CD14-positive monocyte (primary cell): Measurements from ENCODE around the gene PERM1. TPM values are rescaled to one million over a fixed set of nuclear protein-coding genes. Genes with fewer than 3 reads are reported as not detected.

Experiments used
- DNase-seq, 3 donors: peaks; one replicate each; pipeline ENCODE4 v3.0.0-alpha.2; 2011 to 2022
- H2AFZ ChIP-seq: 2 replicates; pipeline ENCODE4 v1.6.0; 2012; ENCODE audit warnings: mild to moderate bottlenecking, low read depth, low read length, inconsistent platforms; ENCODE audit not compliant: insufficient read depth, poor library complexity, severe bottlenecking
- H3K27ac ChIP-seq, 2 donors: 1 replicate in 1 of 2; 2 replicates in 1 of 2; pipeline ENCODE4 v1.5.1; 2012 to 2013; ENCODE audit warnings: low read length in 2 of 2, control low read depth in 1 of 2, inconsistent platforms in 1 of 2, low read depth in 1 of 2, mild to moderate bottlenecking in 1 of 2
- H3K27me3 ChIP-seq, 2 donors: one replicate each; pipeline versions ENCODE4 v1.6.0 to v1.6.1; 2011 to 2013; ENCODE audit warnings: low read length in 2 of 2; ENCODE audit not compliant: control insufficient read depth in 2 of 2, insufficient read depth in 2 of 2
- H3K36me3 ChIP-seq, 2 donors: replicated peaks in 1 of 2; 1 replicate in 1 of 2; 2 replicates in 1 of 2; pipeline versions ENCODE4 v1.5.1 to v1.6.1; 2012 to 2013; ENCODE audit warnings: low read length in 2 of 2, control low read depth in 1 of 2, inconsistent platforms in 1 of 2, mild to moderate bottlenecking in 1 of 2; ENCODE audit not compliant: insufficient read depth in 2 of 2, control insufficient read depth in 1 of 2
- H3K4me1 ChIP-seq, 2 donors: 1 replicate in 1 of 2; 2 replicates in 1 of 2; pipeline versions ENCODE4 v1.5.1 to v1.6.1; 2012 to 2013; ENCODE audit warnings: low read length in 2 of 2, control low read depth in 1 of 2, inconsistent platforms in 1 of 2, mild to moderate bottlenecking in 1 of 2, moderate library complexity in 1 of 2; ENCODE audit not compliant: insufficient read depth in 2 of 2, control insufficient read depth in 1 of 2
- H3K4me2 ChIP-seq: replicated peaks from 2 replicates; pipeline ENCODE3; 2012; ENCODE audit warnings: low read length, moderate library complexity, mild to moderate bottlenecking; ENCODE audit not compliant: poor library complexity, severe bottlenecking; ENCODE audit errors: extremely low read depth
- H3K4me3 ChIP-seq, 3 experiments: fragments of 200-600 bp in 1 of 3; sonication (generic) in 1 of 3; replicated peaks in 1 of 3; 1 replicate in 2 of 3; 2 replicates in 1 of 3; pipeline ENCODE4 v1.5.1; 2011 to 2013; ENCODE audit warnings: low read length in 3 of 3, mild to moderate bottlenecking in 3 of 3, control low read depth in 2 of 3, low read depth in 2 of 3, inconsistent platforms in 1 of 3, moderate library complexity in 1 of 3
- H3K79me2 ChIP-seq: 2 replicates; pipeline ENCODE4 v1.6.0; 2012; ENCODE audit warnings: mild to moderate bottlenecking, control low read depth, inconsistent platforms, low read length, moderate library complexity; ENCODE audit not compliant: insufficient read depth
- H3K9ac ChIP-seq: 2 replicates; pipeline ENCODE4 v1.6.0; 2017; ENCODE audit warnings: low read length, mild to moderate bottlenecking; ENCODE audit not compliant: insufficient read depth, poor library complexity, severe bottlenecking
- H3K9me3 ChIP-seq, 2 donors: replicated peaks in 1 of 2; 1 replicate in 1 of 2; 2 replicates in 1 of 2; pipeline versions ENCODE4 v1.5.1 to v1.6.1; 2012 to 2013; ENCODE audit warnings: low read length in 2 of 2, control low read depth in 1 of 2; ENCODE audit not compliant: control insufficient read depth in 1 of 2, insufficient read depth in 1 of 2
- H4K20me1 ChIP-seq: 2 replicates; pipeline ENCODE4 v1.6.0; 2012; ENCODE audit warnings: mild to moderate bottlenecking, low read length, control low read depth, moderate library complexity; ENCODE audit not compliant: insufficient read depth
- H3K27ac Mint-ChIP-seq, 7 donors: one replicate each; pipeline ENCODE4 v1.8.0; 2020; ENCODE audit warnings: mild to moderate bottlenecking in 7 of 7, mixed read lengths in 7 of 7, moderate library complexity in 6 of 7, inconsistent platforms in 2 of 7
- H3K27me3 Mint-ChIP-seq, 3 donors: one replicate each; pipeline ENCODE4 v1.8.0; 2021 to 2022; ENCODE audit warnings: low read depth in 3 of 3, mild to moderate bottlenecking in 3 of 3, mixed read lengths in 3 of 3, moderate library complexity in 3 of 3, inconsistent platforms in 1 of 3
- H3K36me3 Mint-ChIP-seq, 2 donors: one replicate each; pipeline ENCODE4 v1.8.0; 2020; ENCODE audit warnings: mixed read lengths in 2 of 2, inconsistent platforms in 1 of 2, mild to moderate bottlenecking in 1 of 2
- H3K4me1 Mint-ChIP-seq: one replicate; pipeline ENCODE4 v1.8.0; 2020; ENCODE audit warnings: mild to moderate bottlenecking, mixed read lengths
- H3K4me3 Mint-ChIP-seq, 2 donors: one replicate each; pipeline ENCODE4 v1.8.0; 2020; ENCODE audit warnings: mild to moderate bottlenecking in 2 of 2, mixed read lengths in 2 of 2, moderate library complexity in 1 of 2
- H3K9me3 Mint-ChIP-seq, 7 donors: one replicate each; pipeline ENCODE4 v1.8.0; 2020 to 2022; ENCODE audit warnings: mixed read lengths in 7 of 7, mild to moderate bottlenecking in 6 of 7, moderate library complexity in 6 of 7, inconsistent platforms in 2 of 7
- WGBS: methylation state at CpG from one replicate; pipeline ENCODE4 v1.1.5; 2013; ENCODE audit warnings: missing lambda C conversion rate; ENCODE audit not compliant: insufficient coverage; 5-methylcytosine and 5-hydroxymethylcytosine counted together
- intact Hi-C, 2 donors: fragments of 100-400 bp; cut with micrococcal nuclease; formaldehyde crosslinking; loops; one replicate each; pipeline versions ENCODE4 v1.15.0 to v1.15.1; 2023
- polyA plus RNA-seq, 3 donors: library from polyadenylated mRNA; depleted of rRNA in 1 of 3; unstranded in 2 of 3; stranded (reverse) in 1 of 3; fragments of 300-500 nt in 2 of 3; fragments of >200 nt in 1 of 3; fragmentation: Illumina TruSeq in 2 of 3; gene quantifications; 1 replicate in 2 of 3; 2 replicates in 1 of 3; pipeline ENCODE4 v1.2.3, GENCODE V29; 2012 to 2021
- TF ChIP-seq, protein P1 (sequence below): fragments of 200-600 bp; IDR thresholded peaks from one replicate; pipeline ENCODE4 v1.8.0; 2022; ENCODE audit warnings: antibody characterized with exemption, mild to moderate bottlenecking

The PERM1 gene
- polyA plus RNA-seq, 3 donors = not detected

DNA sequence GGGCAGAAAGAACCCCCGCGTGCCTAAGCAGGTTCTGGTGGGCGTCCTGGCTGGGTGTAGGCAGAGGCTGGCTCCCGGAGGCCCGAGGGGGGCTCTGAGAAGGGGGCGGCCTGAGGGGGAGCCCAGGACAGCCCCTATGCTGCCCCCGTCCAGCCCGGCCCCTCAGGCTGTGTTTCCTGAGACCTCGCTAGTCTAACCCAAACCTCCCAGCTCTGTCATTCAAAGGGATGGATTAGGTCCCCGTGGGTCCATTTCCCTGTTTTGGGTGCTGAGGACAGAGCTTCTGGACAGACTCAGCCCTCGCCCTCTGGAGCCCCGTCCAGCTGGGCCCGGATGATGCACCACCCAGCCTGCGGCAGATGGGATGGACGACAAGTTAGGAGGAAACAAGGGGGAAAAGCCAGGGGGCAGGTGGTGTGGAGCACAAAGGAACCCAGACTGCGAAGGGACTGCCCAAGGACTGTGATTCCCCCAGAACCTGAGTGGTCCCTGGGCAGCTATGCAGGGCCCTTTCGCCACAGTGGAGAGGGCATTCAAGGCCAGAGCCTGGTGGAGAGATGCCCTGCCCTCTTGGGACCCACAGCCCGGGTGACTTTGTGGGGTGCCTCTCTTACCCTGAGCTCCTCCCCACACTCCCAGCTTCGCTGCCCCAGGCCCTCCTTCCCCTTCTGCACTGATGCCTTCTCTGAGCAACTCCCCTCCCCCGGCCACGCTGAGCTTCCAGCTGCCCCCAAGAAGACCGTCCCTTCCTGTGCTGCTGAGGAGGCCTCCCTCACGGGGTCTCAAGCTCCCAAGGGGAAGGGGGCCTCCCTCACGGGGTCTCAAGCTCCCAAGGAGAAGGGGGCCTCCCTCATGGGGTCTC lies 15.2 kb upstream of the PERM1 start:
- peak overlapping the region; percentile 56 to 75 for H3K4me3 Mint-ChIP-seq

More for the DNA sequence above, 15.2 kb upstream of the PERM1 start:
- Histone ChIP-seq H3K79me2 (no peaks in the 10 kb centered on the region), H3K27ac (no peak overlapping the region), H3K4me3 (peak overlapping the region in 1 of 3 experiments; percentile 52), H2AFZ (no peak overlapping the region), H4K20me1 (peaks cover 12% of the 10 kb centered on the region), H3K9ac (no peak overlapping the region), H3K4me2 (peak overlapping the region; percentile 36), H3K36me3 (no peaks in the 10 kb centered on the region), H3K4me1 (peaks cover 11 to 33% of the 10 kb centered on the region in 2 donors), H3K9me3 (peaks cover 16 to 27% of the 10 kb centered on the region in 2 donors), H3K27me3 (peaks cover 28 to 58% of the 10 kb centered on the region in 2 donors)
- peaks cover 14% of the 10 kb centered on the region for H3K4me1 Mint-ChIP-seq
- H3K9me3 Mint-ChIP-seq = peaks cover 6 to 40% (median 21%) of the 10 kb centered on the region in 7 donors
- intact Hi-C loops = no loop called here
- peak in 1 of 3 donors; percentile 8 for DNase-seq
- peaks cover 52 to 80% (median 63%) of the 10 kb centered on the region in 3 donors for H3K27me3 Mint-ChIP-seq
- TF ChIP-seq, protein P1, sequence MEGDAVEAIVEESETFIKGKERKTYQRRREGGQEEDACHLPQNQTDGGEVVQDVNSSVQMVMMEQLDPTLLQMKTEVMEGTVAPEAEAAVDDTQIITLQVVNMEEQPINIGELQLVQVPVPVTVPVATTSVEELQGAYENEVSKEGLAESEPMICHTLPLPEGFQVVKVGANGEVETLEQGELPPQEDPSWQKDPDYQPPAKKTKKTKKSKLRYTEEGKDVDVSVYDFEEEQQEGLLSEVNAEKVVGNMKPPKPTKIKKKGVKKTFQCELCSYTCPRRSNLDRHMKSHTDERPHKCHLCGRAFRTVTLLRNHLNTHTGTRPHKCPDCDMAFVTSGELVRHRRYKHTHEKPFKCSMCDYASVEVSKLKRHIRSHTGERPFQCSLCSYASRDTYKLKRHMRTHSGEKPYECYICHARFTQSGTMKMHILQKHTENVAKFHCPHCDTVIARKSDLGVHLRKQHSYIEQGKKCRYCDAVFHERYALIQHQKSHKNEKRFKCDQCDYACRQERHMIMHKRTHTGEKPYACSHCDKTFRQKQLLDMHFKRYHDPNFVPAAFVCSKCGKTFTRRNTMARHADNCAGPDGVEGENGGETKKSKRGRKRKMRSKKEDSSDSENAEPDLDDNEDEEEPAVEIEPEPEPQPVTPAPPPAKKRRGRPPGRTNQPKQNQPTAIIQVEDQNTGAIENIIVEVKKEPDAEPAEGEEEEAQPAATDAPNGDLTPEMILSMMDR = no peak
- peaks cover 0 to 4% of the 10 kb centered on the region in 2 donors for H3K36me3 Mint-ChIP-seq
- 52% methylated on average over 22 of the region's 24 CpGs for WGBS
- no peak overlapping the region for H3K27ac Mint-ChIP-seq
